ENCODE results near the gene RIT1. TPM values are rescaled to one million over a fixed set of nuclear protein-coding genes. Genes with fewer than 3 reads are reported as not detected.
A peak's percentile ranks its signal among the peaks of the same experiment; 100 is the strongest.

Gene RIT1
- total and polyA plus RNA-seq, 8 donors: 4.2 to 15.1 (median 8.1) TPM

DNA sequence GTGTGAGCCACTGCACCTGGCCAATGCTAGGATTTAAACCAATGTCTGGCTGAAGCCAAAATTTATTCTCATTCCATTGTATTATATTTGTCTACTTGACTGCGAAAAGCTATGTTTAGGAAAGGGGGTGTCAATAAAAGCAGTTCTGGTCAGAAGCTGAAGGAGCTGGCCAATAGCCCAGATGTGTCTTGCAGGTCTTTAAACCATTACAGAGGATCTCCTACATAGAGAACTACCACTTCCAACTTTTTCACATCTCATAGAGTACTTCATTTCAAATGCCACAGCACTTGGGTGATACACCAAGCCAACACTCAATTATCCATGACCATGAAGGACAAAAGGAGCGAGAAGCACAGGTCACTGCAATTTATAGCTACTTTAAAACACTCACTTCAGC lies 49.3 kb downstream of the RIT1 start:
- Histone ChIP-seq H3K36me3 (no peaks in the 10 kb centered on the region), H3K27me3 (no peaks in the 10 kb centered on the region), H3K9me3 (no peaks in the 10 kb centered on the region), H3K4me3 (no peak overlapping the region), H3K27ac (no peak overlapping the region), H3K4me1 (no peaks in the 10 kb centered on the region)
- ATAC-seq (no peak), FAIRE-seq (no peak), DNase-seq (no peak)
- WGBS, 2 donors: 72 to 75% methylated on average over 2 of the region's 2 CpGs
- intact Hi-C loops (cut with DNase I): no loop called here
- TF ChIP-seq CTCF (IDR thresholded peaks at IDR 0.05): no peak

DNA sequence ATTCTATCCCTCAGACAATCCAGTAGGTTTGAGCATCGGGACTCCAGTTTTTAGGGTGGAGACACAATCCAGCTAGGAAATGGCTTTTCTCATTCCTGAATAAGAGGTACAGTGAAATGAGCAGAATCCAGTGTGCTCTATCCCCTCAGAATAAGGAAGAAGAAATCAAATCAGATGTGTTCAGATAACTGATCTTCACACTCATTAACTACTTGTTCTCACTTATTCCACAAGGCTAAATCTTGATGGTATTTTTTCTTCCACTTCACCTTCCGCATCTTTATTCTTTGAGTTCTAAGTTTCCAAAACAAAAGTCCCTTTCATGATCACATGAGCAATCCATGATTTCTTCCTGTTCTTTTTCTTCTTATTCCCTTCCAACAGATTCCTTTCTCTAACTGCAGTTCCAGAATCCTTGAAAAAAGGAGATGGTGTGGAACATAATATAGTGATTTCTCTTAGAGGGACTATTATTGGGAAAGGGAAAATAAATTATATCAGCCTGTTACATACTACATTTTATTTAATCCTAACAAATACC lies 50.1 kb downstream of the RIT1 start:
- intact Hi-C loops (cut with DNase I): no loop called here
- H3K4me1 ChIP-seq: peaks cover 0 to 5% (median 0%) of the 10 kb centered on the region in 3 donors
- no peak for FAIRE-seq
- no peaks in the 10 kb centered on the region for H3K27me3 ChIP-seq
- DNase-seq: no peak
- WGBS, 2 donors: 71 to 81% methylated on average over 2 of the region's 2 CpGs
- no peak for ATAC-seq
- no peak for TF ChIP-seq CTCF (IDR thresholded peaks at IDR 0.05)
- H3K27ac ChIP-seq: peak overlapping the region in 2 of 4 donors; percentile 35 to 47
- peak overlapping the region in 1 of 4 donors; percentile 39 for H3K4me3 ChIP-seq
- H3K36me3 ChIP-seq: no peaks in the 10 kb centered on the region
- H3K9me3 ChIP-seq: no peaks in the 10 kb centered on the region

DNA sequence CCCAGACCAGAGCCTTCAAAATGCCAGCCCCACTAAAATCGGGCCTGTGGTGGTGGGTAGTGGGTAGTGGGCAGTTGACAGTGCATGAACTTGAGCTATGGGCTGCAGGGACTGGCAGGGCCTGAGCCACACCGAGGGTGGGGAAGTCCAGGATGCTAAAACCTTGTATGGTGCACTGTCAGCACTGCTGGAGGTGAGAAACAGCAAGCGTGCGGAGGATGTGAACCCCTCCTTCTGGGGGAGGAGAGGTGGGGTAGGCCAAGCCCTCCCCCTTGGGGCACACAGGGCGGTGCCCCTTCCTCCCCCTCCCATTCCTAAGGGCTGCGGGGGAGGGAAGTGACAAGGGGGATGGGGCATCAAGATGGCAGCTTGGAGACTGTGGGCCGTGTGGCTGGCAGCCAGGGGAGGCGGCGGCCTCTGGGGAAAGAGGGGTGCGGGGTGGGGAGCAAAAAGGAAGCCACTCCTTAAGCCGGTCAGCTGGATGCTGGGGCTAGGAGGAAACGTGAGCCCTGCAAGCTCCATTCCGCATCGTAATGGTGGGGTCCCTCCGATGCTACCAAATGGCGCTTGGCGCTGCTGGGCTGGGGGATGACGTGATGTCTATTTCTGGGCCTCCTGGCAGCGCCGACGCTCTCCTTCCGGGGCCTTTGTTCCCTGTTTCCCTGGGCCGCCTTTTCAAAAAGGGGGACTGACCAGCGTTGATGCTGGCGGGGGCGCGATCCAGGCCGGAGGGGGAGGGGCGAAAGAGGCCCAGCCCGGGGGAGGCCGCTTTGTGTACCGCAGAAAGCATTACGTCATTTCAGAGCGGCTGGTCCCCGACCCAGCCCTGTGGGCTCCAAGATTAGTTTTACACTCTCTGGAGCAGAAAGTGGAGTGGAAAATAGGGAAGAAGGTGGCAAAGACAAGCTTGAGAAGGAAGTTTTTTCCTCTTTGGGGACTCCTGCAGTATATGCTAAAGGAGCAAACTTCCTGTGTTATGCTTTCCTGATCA lies 51.0 kb downstream of the RIT1 start:
- Histone ChIP-seq H3K27ac (peak overlapping the region in 3 of 4 donors; percentile 10 to 47 (median 35)), H3K4me1 (peaks cover 0 to 7% (median 0%) of the 10 kb centered on the region in 3 donors), H3K9me3 (no peaks in the 10 kb centered on the region), H3K27me3 (no peaks in the 10 kb centered on the region), H3K4me3 (peak overlapping the region in 2 of 4 donors; percentile 17 to 39), H3K36me3 (no peaks in the 10 kb centered on the region)
- DNase-seq (peak; percentile 21 to 70 (median 60)), FAIRE-seq (no peak), ATAC-seq (peak in 3 of 4 donors; percentile 2 to 24 (median 6))
- intact Hi-C loops (cut with DNase I): no loop called here
- WGBS, 2 donors: 7 to 9% methylated on average over 34 to 35 of the region's 35 CpGs
- no peak for TF ChIP-seq CTCF (IDR thresholded peaks at IDR 0.05)

DNA sequence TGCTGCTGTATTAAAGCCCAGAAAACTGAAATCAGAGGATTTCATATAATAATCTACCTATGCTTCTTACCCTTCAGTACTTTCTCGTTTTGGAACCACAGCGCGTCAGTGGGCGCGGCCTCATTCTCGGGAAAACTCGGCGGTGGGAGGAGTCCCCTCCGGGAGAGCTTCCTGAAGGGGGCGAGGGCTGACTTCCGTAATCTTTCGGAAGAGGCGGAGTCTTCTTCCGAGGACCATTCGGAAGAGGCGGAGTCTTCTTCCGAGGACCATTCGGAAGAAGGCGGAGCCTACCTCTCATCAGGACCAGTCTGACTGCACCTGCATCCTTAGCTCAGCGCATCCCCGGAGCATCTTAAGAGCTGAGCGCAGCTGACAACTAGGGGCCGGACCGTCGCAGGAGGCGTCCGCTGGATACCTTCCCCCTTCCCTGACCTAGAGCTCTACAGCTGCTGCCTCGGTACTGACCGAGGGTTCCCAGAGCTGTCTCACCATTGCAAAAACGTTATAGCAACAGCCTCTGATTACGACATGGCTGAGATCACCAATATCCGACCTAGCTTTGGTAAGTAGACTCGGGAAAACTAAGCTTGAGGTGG lies 51.8 kb downstream of the RIT1 start, which contains the start of gene SYT11:
TSS of gene SYT11 (plus strand) at position 334 of the 596 bp plus-strand sequence. CDS start at position 529, 195 bp downstream.
- peak; percentile 91 for FAIRE-seq
- intact Hi-C loops (cut with DNase I): no loop called here
- H3K4me3 ChIP-seq: peak within 1 kb of the TSS; percentile 3 to 44 (median 31)

More for the DNA sequence above, 51.8 kb downstream of the RIT1 start, which contains the start of gene SYT11:
- Histone ChIP-seq H3K9me3 (no peaks in the 10 kb centered on the region), H3K27ac (peak within 1 kb of the TSS; percentile 51 to 78 (median 66)), H3K27me3 (no peaks in the 10 kb centered on the region), H3K36me3 (peaks cover 0 to 4% (median 0%) of the 10 kb centered on the region in 3 donors), H3K4me1 (peaks cover 0 to 7% (median 0%) of the 10 kb centered on the region in 3 donors)
- WGBS, 2 donors: 1% methylated on average over 32 to 33 of the region's 33 CpGs
- DNase-seq (peak; percentile 93 to 96 (median 95)), ATAC-seq (peak; percentile 92 to 94 (median 92))
- TF ChIP-seq CTCF (IDR thresholded peaks at IDR 0.05): no peak
